ENCODE results near the gene RTN4R. TPM values are rescaled to one million over a fixed set of nuclear protein-coding genes. Genes with fewer than 3 reads are reported as not detected.
A peak's percentile ranks its signal among the peaks of the same experiment; 100 is the strongest.
"Not testable (repeated sequence)": the region's sequence is repeated elsewhere in the genome, so short reads cannot be mapped to it uniquely, and the experiment has no call there.

RTN4R gene
- total RNA-seq, 1 donor from 2014 or later, result 18.6 TPM

DNA sequence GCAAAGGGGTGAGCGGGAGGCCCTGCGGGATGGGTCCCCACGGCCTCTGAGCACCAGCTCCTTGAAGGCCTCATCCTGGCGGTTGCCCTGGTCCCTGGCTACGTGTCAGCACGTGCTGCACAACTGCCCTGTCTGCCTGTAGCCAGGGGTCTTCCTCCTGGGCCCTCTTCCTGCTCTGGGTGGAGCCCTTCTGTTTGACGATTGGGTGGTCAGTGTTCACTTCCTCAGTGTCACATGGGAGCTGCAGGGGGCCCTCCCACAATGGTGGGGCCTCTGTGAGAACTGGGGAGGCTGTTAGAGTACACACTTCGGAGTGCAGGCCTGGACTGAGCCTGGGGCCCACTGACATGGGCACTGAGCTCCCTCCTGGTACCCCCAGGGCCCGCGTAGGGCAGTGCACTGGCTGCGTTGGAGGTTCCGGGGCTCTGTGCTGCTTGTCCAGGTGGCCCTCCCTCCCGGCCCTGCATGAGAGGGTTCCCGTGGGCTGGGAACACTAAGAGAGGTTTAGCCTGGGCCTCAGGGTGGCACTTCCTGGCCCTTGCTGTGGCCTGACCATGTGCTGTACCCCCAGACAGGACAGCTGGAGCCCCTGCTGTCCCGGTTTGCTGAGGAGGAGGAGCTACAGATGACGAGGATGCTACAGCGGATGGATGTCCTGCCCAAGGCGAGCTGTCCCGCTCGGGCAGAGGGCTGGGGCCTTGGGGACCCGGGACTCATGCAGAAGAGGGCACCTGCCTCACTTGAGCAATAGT is 38.0 kb upstream of the RTN4R start:
- TF ChIP-seq CTCF (conservative IDR thresholded peaks at IDR 0.05; ENCODE audit: low read depth, low read length), result no peak
- DNase-seq (ENCODE audit: low read depth), result no peak
- H3K4me3 ChIP-seq (ENCODE audit: low read depth, low read length), result no peak overlapping the region

- not testable (repeated sequence) for H3K4me3 ChIP-seq (ENCODE audit: low read depth, low read length); DNase-seq (ENCODE audit: low read depth)
Observed at GRCh38 chr22:20305230-20305893, 37.2 kb upstream of the RTN4R start.

- TF ChIP-seq CTCF (conservative IDR thresholded peaks at IDR 0.05; ENCODE audit: low read depth, low read length), result no peak
- H3K4me3 ChIP-seq (ENCODE audit: low read depth, low read length), result no peak overlapping the region
- DNase-seq (ENCODE audit: low read depth), result no peak
Observed at GRCh38 chr22:20304646-20305045, 36.5 kb upstream of the RTN4R start.

GRCh38 chr22:20303229-20303534 is 35.1 kb upstream of the RTN4R start:
- H3K4me3 ChIP-seq (ENCODE audit: low read depth, low read length); DNase-seq (ENCODE audit: low read depth): not testable (repeated sequence)

DNA sequence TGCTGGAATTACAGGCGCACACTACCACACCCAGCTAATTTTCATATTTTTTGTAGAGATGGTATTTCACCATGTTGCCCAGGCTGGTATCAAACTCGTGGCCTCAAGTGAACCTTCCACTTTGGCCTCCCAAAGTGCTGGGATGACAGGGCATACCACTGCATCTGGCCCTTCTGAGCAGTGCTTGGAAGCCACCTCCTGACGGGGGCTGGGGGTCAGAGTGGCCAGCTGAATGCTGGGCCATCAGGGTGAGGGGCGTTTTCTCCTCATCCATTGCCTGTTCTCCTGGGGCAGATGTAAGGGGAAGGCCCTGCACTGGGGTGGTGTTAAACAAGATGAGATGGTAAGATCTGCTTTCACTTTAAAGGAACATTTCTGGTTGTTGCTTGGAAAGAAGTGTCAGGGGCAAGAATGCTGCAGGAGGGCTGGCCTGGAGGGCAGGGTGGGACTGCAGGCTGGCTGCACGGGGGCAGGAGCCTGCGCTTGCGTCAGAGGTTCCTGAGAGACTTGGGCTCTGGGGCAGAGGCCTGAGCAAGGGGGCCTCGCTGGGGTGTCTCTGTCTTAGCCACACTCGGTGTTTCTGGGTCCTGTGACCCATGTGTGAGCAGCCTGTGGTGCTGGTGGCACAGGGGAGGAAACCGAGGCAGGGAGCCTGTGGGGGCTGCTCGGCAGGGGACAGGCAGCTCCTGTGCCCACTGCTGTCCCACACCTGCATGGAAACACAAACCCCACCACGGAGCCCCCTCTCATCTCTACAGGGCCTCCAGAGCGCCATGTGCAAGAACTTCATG is 34.5 kb upstream of the RTN4R start:
- no peak for TF ChIP-seq CTCF (conservative IDR thresholded peaks at IDR 0.05; ENCODE audit: low read depth, low read length)
- no peak for DNase-seq (ENCODE audit: low read depth)
- no peak overlapping the region for H3K4me3 ChIP-seq (ENCODE audit: low read depth, low read length)

DNA sequence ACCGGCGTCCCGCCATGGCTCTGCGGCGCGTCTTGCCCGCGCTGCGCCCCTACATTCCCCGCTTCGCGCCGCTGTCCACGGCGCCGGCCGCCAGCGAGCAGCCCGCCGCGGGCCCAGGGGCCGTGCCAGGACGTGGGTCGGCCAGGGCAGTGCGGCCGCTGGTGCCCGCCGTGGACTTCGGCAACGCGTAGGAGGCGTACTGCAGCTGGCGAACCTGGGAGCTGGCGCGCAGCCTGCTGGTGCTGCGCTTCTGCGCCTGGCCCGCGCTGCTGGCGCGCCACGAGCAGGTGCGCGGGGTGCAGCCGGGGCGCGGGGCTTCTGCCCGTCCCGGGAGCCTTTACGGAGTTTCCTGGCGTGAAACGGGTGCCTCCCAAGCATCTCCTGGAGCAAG is 31.6 kb upstream of the RTN4R start:
- peak overlapping the region; percentile 30 for H3K4me3 ChIP-seq (ENCODE audit: low read depth, low read length)
- no peak for TF ChIP-seq CTCF (conservative IDR thresholded peaks at IDR 0.05; ENCODE audit: low read depth, low read length)
- no peak for DNase-seq (ENCODE audit: low read depth)

GRCh38 chr22:20298803-20299745 is 31.0 kb upstream of the RTN4R start:
- no peak for DNase-seq (ENCODE audit: low read depth)
- peak overlapping the region; percentile 44 for H3K4me3 ChIP-seq (ENCODE audit: low read depth, low read length)
- no peak for TF ChIP-seq CTCF (conservative IDR thresholded peaks at IDR 0.05; ENCODE audit: low read depth, low read length)
